Measurements from ENCODE around the gene BACE1. TPM values are rescaled to one million over a fixed set of nuclear protein-coding genes. Genes with fewer than 3 reads are reported as not detected.

Gene BACE1
- total and polyA plus RNA-seq, 3 donors from 2014 or later = 24.7 to 50.4 (median 32.5) TPM

GRCh38 chr11:117318738-117319137 is 2.7 kb upstream of the BACE1 start:
- no peaks in the 10 kb centered on the region for H3K9me3 ChIP-seq
- no peak overlapping the region for H3K27ac ChIP-seq
- 78 to 83% methylated on average over 7 of the region's 7 CpGs for WGBS, 2 donors
- no peak for DNase-seq
- TF ChIP-seq CTCF (IDR thresholded peaks at IDR 0.05) = no peak
- TF ChIP-seq POLR2A (IDR thresholded peaks at IDR 0.05) = no peak
- H3K4me3 ChIP-seq = no peak overlapping the region
- no peaks in the 10 kb centered on the region for H3K36me3 ChIP-seq (ENCODE audit: low read depth, missing control alignments)
- no peaks in the 10 kb centered on the region for H3K27me3 ChIP-seq
- peaks cover 20% of the 10 kb centered on the region for H3K4me1 ChIP-seq
- intact Hi-C loops (cut with DNase I; ENCODE audit: low total_unique reads) = no loop called here

GRCh38 chr11:117315285-117316196 is 515 bp downstream of the BACE1 start:
- H3K4me3 ChIP-seq = peak overlapping the region; percentile 67 to 74
- intact Hi-C loops (cut with DNase I; ENCODE audit: low total_unique reads) = no loop called here
- no peaks in the 10 kb centered on the region for H3K36me3 ChIP-seq (ENCODE audit: low read depth, missing control alignments)
- H3K27ac ChIP-seq = peak overlapping the region in 1 of 2 donors; percentile 50
- peaks cover 20% of the 10 kb centered on the region for H3K4me1 ChIP-seq
- WGBS, 2 donors = 4 to 5% methylated on average over 15 to 17 of the region's 62 CpGs
- TF ChIP-seq POLR2A (IDR thresholded peaks at IDR 0.05) (no peak), CTCF (IDR thresholded peaks at IDR 0.05) (no peak)
- no peaks in the 10 kb centered on the region for H3K9me3 ChIP-seq
- no peaks in the 10 kb centered on the region for H3K27me3 ChIP-seq
- no peak for DNase-seq

- H3K27me3 ChIP-seq = no peaks in the 10 kb centered on the region
- no peak overlapping the region for H3K27ac ChIP-seq
- DNase-seq = no peak
- TF ChIP-seq CTCF (IDR thresholded peaks at IDR 0.05) (no peak), POLR2A (IDR thresholded peaks at IDR 0.05) (no peak)
- intact Hi-C loops (cut with DNase I; ENCODE audit: low total_unique reads) = no loop called here
- no peaks in the 10 kb centered on the region for H3K9me3 ChIP-seq
- no peaks in the 10 kb centered on the region for H3K36me3 ChIP-seq (ENCODE audit: low read depth, missing control alignments)
- peak overlapping the region in 1 of 2 donors; percentile 67 for H3K4me3 ChIP-seq
- H3K4me1 ChIP-seq = peaks cover 20% of the 10 kb centered on the region
- 14 to 18% methylated on average over 10 of the region's 10 CpGs for WGBS, 2 donors
Measured at GRCh38 chr11:117314840-117315239, 1.2 kb downstream of the BACE1 start.

- Histone ChIP-seq H3K36me3 (ENCODE audit: low read depth, missing control alignments) (no peaks in the 10 kb centered on the region), H3K9me3 (no peaks in the 10 kb centered on the region), H3K27ac (no peak overlapping the region), H3K4me3 (no peak overlapping the region), H3K4me1 (peaks cover 20% of the 10 kb centered on the region), H3K27me3 (no peaks in the 10 kb centered on the region)
- no peak for DNase-seq
- no peak for TF ChIP-seq CTCF (IDR thresholded peaks at IDR 0.05)
- TF ChIP-seq POLR2A (IDR thresholded peaks at IDR 0.05) = no peak
- intact Hi-C loops (cut with DNase I; ENCODE audit: low total_unique reads) = no loop called here
- WGBS, 2 donors = 63 to 68% methylated on average over 9 to 14 of the region's 14 CpGs
Measured at GRCh38 chr11:117313828-117314768, 2.0 kb downstream of the BACE1 start.

Measured in testis (tissue), 3 donors.